PC-3 (cell line): Measurements from ENCODE around the gene PRDM15.

Source experiments
- EZH2 ChIP-seq: fragments of 300-600 bp; sonication (generic); IDR thresholded peaks from one replicate; pipeline ENCODE4 v1.6.1; 2017; ENCODE audit warnings: antibody characterized with exemption, mild to moderate bottlenecking, low read length; ENCODE audit not compliant: unreplicated experiment
- EZH2phosphoT487 ChIP-seq: fragments of 300-600 bp; sonication (generic); IDR thresholded peaks from 2 replicates; pipeline ENCODE4 v1.6.1; 2018; ENCODE audit warnings: mild to moderate bottlenecking, antibody characterized with exemption, low read length, borderline replicate concordance
- TF ChIP-seq, protein P1 (sequence below): fragments of 300-600 bp; sonication (generic); conservative IDR thresholded peaks from 2 replicates; pipeline ENCODE4 v1.5.1; 2017; ENCODE audit warnings: antibody characterized with exemption, low read depth, mild to moderate bottlenecking, low read length

DNA sequence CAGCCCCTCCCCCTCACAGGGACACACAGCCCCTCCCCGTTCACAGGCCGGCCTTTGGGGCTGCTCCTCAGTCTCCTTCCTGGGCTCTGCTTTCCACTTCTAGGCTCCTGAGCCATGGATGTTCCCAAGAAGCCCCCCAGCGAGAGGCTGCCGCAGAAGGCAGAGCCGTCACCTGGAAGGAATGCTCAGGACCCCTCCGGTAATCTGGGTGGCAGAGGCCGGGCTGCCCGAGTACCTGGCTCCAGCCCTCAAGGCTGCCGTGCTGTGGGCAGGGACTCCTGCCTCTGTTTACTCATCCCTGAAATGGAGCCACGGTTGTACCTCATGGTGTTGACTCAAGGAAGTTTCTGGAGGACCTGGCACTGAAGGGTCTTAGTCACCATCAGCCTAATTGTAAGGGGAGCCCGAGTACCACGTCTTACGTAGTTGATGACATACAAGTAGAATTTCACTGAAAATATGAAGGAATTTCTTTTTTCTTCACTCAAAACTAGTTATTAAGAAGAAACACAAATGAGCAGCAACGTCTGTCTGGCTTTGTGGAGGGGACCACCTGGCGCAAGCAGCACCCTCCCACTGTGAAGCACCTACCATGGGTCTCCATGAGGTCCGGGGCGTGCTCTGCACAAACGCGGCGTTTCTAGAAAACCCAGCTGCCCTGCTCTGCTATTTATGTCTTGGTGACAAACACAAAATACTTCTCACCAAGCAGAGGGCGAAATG, 33.7 kb downstream of the PRDM15 start:
- TF ChIP-seq, protein P1, sequence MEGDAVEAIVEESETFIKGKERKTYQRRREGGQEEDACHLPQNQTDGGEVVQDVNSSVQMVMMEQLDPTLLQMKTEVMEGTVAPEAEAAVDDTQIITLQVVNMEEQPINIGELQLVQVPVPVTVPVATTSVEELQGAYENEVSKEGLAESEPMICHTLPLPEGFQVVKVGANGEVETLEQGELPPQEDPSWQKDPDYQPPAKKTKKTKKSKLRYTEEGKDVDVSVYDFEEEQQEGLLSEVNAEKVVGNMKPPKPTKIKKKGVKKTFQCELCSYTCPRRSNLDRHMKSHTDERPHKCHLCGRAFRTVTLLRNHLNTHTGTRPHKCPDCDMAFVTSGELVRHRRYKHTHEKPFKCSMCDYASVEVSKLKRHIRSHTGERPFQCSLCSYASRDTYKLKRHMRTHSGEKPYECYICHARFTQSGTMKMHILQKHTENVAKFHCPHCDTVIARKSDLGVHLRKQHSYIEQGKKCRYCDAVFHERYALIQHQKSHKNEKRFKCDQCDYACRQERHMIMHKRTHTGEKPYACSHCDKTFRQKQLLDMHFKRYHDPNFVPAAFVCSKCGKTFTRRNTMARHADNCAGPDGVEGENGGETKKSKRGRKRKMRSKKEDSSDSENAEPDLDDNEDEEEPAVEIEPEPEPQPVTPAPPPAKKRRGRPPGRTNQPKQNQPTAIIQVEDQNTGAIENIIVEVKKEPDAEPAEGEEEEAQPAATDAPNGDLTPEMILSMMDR: no peak
- no peak for TF ChIP-seq EZH2
- TF ChIP-seq EZH2phosphoT487: no peak
